HCT116 (cell line): ENCODE results near the gene TSPEAR. TPM values are rescaled to one million over a fixed set of nuclear protein-coding genes. Genes with fewer than 3 reads are reported as not detected.

Experiments used
- ATAC-seq: fragments of 200-7000 bp; cut with Tn5 transposase; 2 replicates; pipeline ENCODE4 v1.9.1; 2020; ENCODE audit warnings: mild to moderate bottlenecking, moderate library complexity
- BruUV-seq: library from RNA; stranded (reverse); fragments of 400-500 nt; replicated peaks from 2 replicates; lab custom pipeline; 2021; lab: Mats Ljungman, UMichigan
- CTCF ChIA-PET: fragments of 300-600 bp; sonication (Branson Sonifier 250); formaldehyde crosslinking; loops from one replicate; lab custom pipeline; 2021; ENCODE audit warnings: antibody characterized with exemption; lab: Charles Lee
- POLR2A ChIA-PET: fragments of 300-600, 350-600 bp; sonication (Branson Sonifier 250); formaldehyde crosslinking; loops from one replicate; lab custom pipeline; 2021; ENCODE audit warnings: antibody characterized with exemption; lab: Charles Lee
- RAD21 ChIA-PET, 2 experiments: fragments of 300-600 bp; sonication (Branson Sonifier 250); formaldehyde crosslinking; loops; one replicate each; lab custom pipeline; 2023; ENCODE audit warnings: low total read pairs in 2 of 2; ENCODE audit not compliant: uncharacterized antibody in 2 of 2, unreplicated experiment in 2 of 2, low non-redundant PET in 1 of 2; lab: Charles Lee
- DNase-seq: peaks from one replicate; pipeline ENCODE4 v3.0.0-alpha.2; 2010; ENCODE audit warnings: low read depth, low spot score
- H2AFZ ChIP-seq: fragments of 200-600 bp; shearing (Covaris generic), sonication (generic); 2 replicates; pipeline ENCODE4 v1.6.1; 2017; ENCODE audit warnings: low read depth, mixed run types, mixed read lengths, antibody characterized with exemption, low read length; ENCODE audit not compliant: poor library complexity, severe bottlenecking
- H3K27ac ChIP-seq: 2 replicates; pipeline ENCODE4 v1.5.1; 2012; ENCODE audit warnings: low read depth, low read length
- H3K27me3 ChIP-seq: fragments of 200-600 bp; sonication (generic); 2 replicates; pipeline ENCODE4 v1.6.1; 2016; ENCODE audit warnings: mixed run types, low read length, mixed read lengths; ENCODE audit not compliant: insufficient read depth
- H3K36me3 ChIP-seq, 2 experiments: fragments of 200-500 bp in 1 of 2; fragments of 200-600 bp in 1 of 2; sonication (Bioruptor generic) in 1 of 2; sonication (generic) in 1 of 2; 2 replicates each; pipeline versions ENCODE4 v1.5.1 to v1.6.1; 2014 to 2016; ENCODE audit warnings: low read length in 2 of 2, inconsistent platforms in 1 of 2, mixed read lengths in 1 of 2, mixed run types in 1 of 2; ENCODE audit not compliant: insufficient read depth in 2 of 2, control insufficient read depth in 1 of 2
- H3K4me1 ChIP-seq, 2 experiments: fragments of 200-600 bp in 1 of 2; sonication (generic) in 1 of 2; 2 replicates each; pipeline versions ENCODE4 v1.5.1 to v1.6.1; 2012 to 2017; ENCODE audit warnings: low read length in 2 of 2, inconsistent platforms in 1 of 2, mild to moderate bottlenecking in 1 of 2, mixed read lengths in 1 of 2, mixed run types in 1 of 2, moderate library complexity in 1 of 2; ENCODE audit not compliant: insufficient read depth in 2 of 2, control insufficient read depth in 1 of 2
- H3K4me2 ChIP-seq: fragments of 200-600 bp; sonication (generic); 2 replicates; pipeline ENCODE4 v1.6.1; 2017; ENCODE audit warnings: mixed run types, low read length, mixed read lengths
- H3K4me3 ChIP-seq, 2 experiments: fragments of 200-600 bp in 1 of 2; sonication (generic) in 1 of 2; replicated peaks in 1 of 2; 2 replicates each; pipeline ENCODE4 v1.5.1; 2011 to 2016; ENCODE audit warnings: low read length in 2 of 2, control low read depth in 1 of 2, low read depth in 1 of 2, mild to moderate bottlenecking in 1 of 2, mixed read lengths in 1 of 2, mixed run types in 1 of 2
- H3K79me2 ChIP-seq: fragments of 200-600 bp; sonication (generic); 2 replicates; pipeline ENCODE4 v1.6.1; 2017; ENCODE audit warnings: mild to moderate bottlenecking, mixed run types, low read length, moderate library complexity, mixed read lengths; ENCODE audit not compliant: insufficient read depth
- H3K9ac ChIP-seq: fragments of 200-600 bp; sonication (generic); 2 replicates; pipeline ENCODE4 v1.6.1; 2016; ENCODE audit warnings: low read length, mixed read lengths
- H3K9me2 ChIP-seq: fragments of 200-600 bp; sonication (generic), shearing (Covaris generic); 2 replicates; pipeline ENCODE4 v1.6.1; 2017; ENCODE audit warnings: mixed run types, mild to moderate bottlenecking, moderate library complexity; ENCODE audit not compliant: insufficient read depth
- H3K9me3 ChIP-seq, 2 experiments: fragments of 200-500 bp in 1 of 2; fragments of 200-600 bp in 1 of 2; sonication (Bioruptor generic) in 1 of 2; sonication (generic) in 1 of 2; 2 replicates each; pipeline ENCODE4 v1.6.1; 2014 to 2017; ENCODE audit warnings: low read length in 2 of 2, mixed read lengths in 2 of 2, inconsistent platforms in 1 of 2, low read depth in 1 of 2, mild to moderate bottlenecking in 1 of 2, mixed run types in 1 of 2, moderate library complexity in 1 of 2; ENCODE audit not compliant: control insufficient read depth in 1 of 2, insufficient read depth in 1 of 2
- H4K20me1 ChIP-seq: fragments of 200-600 bp; sonication (generic), shearing (Covaris generic); 2 replicates; pipeline ENCODE4 v1.6.1; 2017; ENCODE audit warnings: mixed run types, mild to moderate bottlenecking, moderate library complexity; ENCODE audit not compliant: insufficient read depth
- CBX3 ChIP-seq: IDR thresholded peaks from 2 replicates; pipeline ENCODE4 v1.6.1; 2012; ENCODE audit warnings: low read depth
- CTCF ChIP-seq, 3 experiments: fragments of 200-600 bp in 1 of 3; sonication (generic) in 1 of 3; IDR thresholded peaks in 2 of 3; conservative IDR thresholded peaks in 1 of 3; 2 replicates each; pipeline ENCODE4 v1.5.1; 2012 to 2017; ENCODE audit warnings: low read depth in 2 of 3, low read length in 2 of 3, antibody characterized with exemption in 1 of 3, borderline replicate concordance in 1 of 3, control low read depth in 1 of 3, mild to moderate bottlenecking in 1 of 3, mixed read lengths in 1 of 3, mixed run types in 1 of 3, moderate library complexity in 1 of 3; ENCODE audit not compliant: insufficient read depth in 1 of 3
- ZFX ChIP-seq: fragments of 450-650 bp; IDR thresholded peaks from 2 replicates; pipeline ENCODE4 v1.6.1; 2017
- intact Hi-C: fragments of 100-400 bp; cut with micrococcal nuclease; formaldehyde crosslinking; loops from 2 replicates; pipeline ENCODE4 v1.10.0; 2022
- total RNA-seq: library from RNA; stranded (reverse); gene quantifications from one replicate; pipeline ENCODE4 v1.2.1, GENCODE V29; 2021; ENCODE audit not compliant: unreplicated experiment

The TSPEAR gene
- total RNA-seq, 1 experiment from 2014 or later = not detected

DNA sequence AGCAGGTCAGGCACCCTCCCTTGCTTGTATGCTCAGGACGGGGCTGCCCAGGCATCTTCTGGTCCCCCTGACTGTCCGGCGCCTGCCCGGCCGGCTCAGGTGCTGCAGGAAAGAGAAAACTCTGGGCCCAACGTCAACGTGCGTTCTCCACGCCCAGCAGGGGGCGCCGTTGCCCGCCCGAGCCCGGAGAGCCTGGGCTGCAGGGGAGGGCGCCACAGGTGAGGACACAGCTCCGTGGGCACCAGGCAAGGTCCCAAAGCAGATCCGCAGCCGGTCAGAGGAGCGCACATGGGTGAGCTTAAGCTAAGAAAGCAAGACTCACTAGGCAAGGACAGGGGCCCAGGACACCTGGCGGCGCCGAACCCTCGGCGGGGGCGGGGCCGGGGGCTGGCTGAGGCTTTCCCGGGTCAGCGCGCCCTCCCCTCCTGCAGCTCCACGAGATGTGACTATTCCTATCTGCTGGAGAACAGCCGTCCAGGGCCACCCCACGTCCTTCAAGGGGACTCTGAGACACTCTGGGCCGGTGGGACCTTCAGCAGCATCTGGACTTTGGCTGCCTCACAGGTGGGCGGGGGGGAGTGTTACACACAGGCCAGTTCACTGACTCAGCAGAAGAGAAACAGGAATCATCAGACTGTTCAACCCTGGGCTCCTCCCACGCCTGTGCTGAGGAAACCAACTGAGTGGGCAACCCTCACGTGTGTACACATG lies 200.7 kb downstream of the TSPEAR start:
- peak; percentile 93 for ATAC-seq
- Histone ChIP-seq H3K4me2 (peak overlapping the region; percentile 67), H3K36me3 (no peaks in the 10 kb centered on the region), H3K9me2 (no peaks in the 10 kb centered on the region), H3K79me2 (no peaks in the 10 kb centered on the region), H3K4me3 (peak overlapping the region; percentile 23 to 29), H3K4me1 (peaks cover 9 to 15% of the 10 kb centered on the region in 2 experiments), H3K9me3 (no peaks in the 10 kb centered on the region), H3K9ac (no peak overlapping the region), H3K27ac (no peak overlapping the region), H4K20me1 (no peaks in the 10 kb centered on the region), H2AFZ (no peak overlapping the region), H3K27me3 (no peaks in the 10 kb centered on the region)
- ChIA-PET CTCF (interaction anchor here (0.6 to 2.2 kb wide), 11 partner anchors 9 to 628 kb away, joined by 3 to 38 read pairs (median 6); no protein-coding TSS in a partner anchor), RAD21 (interaction anchor here (1.1 to 1.3 kb wide), 2 partner anchors 232 to 283 kb away, joined by 5 to 6 read pairs; no protein-coding TSS in a partner anchor), POLR2A (interaction anchor here (1.3 kb wide), 1 partner anchor 283 kb away, joined by 7 read pairs; no protein-coding TSS in a partner anchor)
- TF ChIP-seq CBX3 (no peak), CTCF (IDR thresholded peaks at IDR 0.05 in 2 of 3, conservative IDR thresholded peaks at IDR 0.05 in 1 of 3; ENCODE audit: borderline replicate concordance in 1 of 3, insufficient read depth in 1 of 3, low read depth in 2 of 3, low read length in 2 of 3) (peak in 2 of 3 experiments; percentile 89 to 95; a peak in 4 of 6 replicates)
- DNase-seq = peak; percentile 29
- intact Hi-C loops = loop anchor here (1.0 to 10.0 kb wide), 3 partner anchors 232 to 624 kb away; no protein-coding TSS in a partner anchor
- no TSS peak for BruUV-seq

GRCh38 chr21:44510109-44510507 lies 201.3 kb downstream of the TSPEAR start:
- no peaks in the 10 kb centered on the region for H3K27me3 ChIP-seq
- no peak overlapping the region for H3K27ac ChIP-seq
- ChIA-PET POLR2A (interaction anchor here (1.3 kb wide), 1 partner anchor 283 kb away, joined by 7 read pairs; no protein-coding TSS in a partner anchor), RAD21 (interaction anchor here (1.1 to 1.3 kb wide), 2 partner anchors 232 to 284 kb away, joined by 5 to 6 read pairs; no protein-coding TSS in a partner anchor), CTCF (interaction anchor here (0.6 to 2.2 kb wide), 10 partner anchors 9 to 628 kb away, joined by 3 to 38 read pairs (median 6); no protein-coding TSS in a partner anchor)
- no peak for DNase-seq
- TF ChIP-seq ZFX = no peak
- no peaks in the 10 kb centered on the region for H3K9me2 ChIP-seq
- no peak overlapping the region for H2AFZ ChIP-seq
- H3K9ac ChIP-seq = no peak overlapping the region
- no TSS peak for BruUV-seq
- H3K9me3 ChIP-seq = no peaks in the 10 kb centered on the region
- no peaks in the 10 kb centered on the region for H3K36me3 ChIP-seq
- H3K4me2 ChIP-seq = peak overlapping the region; percentile 67
- ATAC-seq = peak; percentile 30; the same call in 1 of the 2 replicates
- peak overlapping the region; percentile 23 to 29; a peak in 3 of 4 replicates for H3K4me3 ChIP-seq
- no peaks in the 10 kb centered on the region for H3K79me2 ChIP-seq
- no peaks in the 10 kb centered on the region for H4K20me1 ChIP-seq
- peaks cover 9 to 15% of the 10 kb centered on the region in 2 experiments for H3K4me1 ChIP-seq
- intact Hi-C loops = loop anchor here (1.0 to 10.0 kb wide), 3 partner anchors 233 to 625 kb away; no protein-coding TSS in a partner anchor
